IPS-18a (cell line): ENCODE measurements around the gene SBNO1.
"Not testable (repeated sequence)": the region's sequence is repeated elsewhere in the genome, so short reads cannot be mapped to it uniquely, and the experiment has no call there.

Experiments
- H3K27ac ChIP-seq: one replicate; pipeline ENCODE4 v1.5.1; 2013; ENCODE audit warnings: low read length
- H3K27me3 ChIP-seq: one replicate; pipeline ENCODE4 v1.6.1; 2013; ENCODE audit warnings: mild to moderate bottlenecking, low read length; ENCODE audit not compliant: control insufficient read depth, insufficient read depth
- H3K36me3 ChIP-seq: one replicate; pipeline ENCODE4 v1.6.1; 2013; ENCODE audit warnings: low read depth, low read length; ENCODE audit not compliant: control insufficient read depth
- H3K4me1 ChIP-seq: one replicate; pipeline ENCODE4 v1.6.1; 2013; ENCODE audit warnings: low read depth, low read length; ENCODE audit not compliant: control insufficient read depth
- H3K4me3 ChIP-seq: one replicate; pipeline ENCODE4 v1.5.1; 2013; ENCODE audit warnings: low read length
- H3K9ac ChIP-seq: one replicate; pipeline ENCODE4 v1.6.1; 2013; ENCODE audit warnings: mild to moderate bottlenecking, low read length, moderate library complexity
- H3K9me3 ChIP-seq: one replicate; pipeline ENCODE4 v1.6.1; 2013; ENCODE audit warnings: low read depth, low read length; ENCODE audit not compliant: control insufficient read depth

The SBNO1 gene

DNA sequence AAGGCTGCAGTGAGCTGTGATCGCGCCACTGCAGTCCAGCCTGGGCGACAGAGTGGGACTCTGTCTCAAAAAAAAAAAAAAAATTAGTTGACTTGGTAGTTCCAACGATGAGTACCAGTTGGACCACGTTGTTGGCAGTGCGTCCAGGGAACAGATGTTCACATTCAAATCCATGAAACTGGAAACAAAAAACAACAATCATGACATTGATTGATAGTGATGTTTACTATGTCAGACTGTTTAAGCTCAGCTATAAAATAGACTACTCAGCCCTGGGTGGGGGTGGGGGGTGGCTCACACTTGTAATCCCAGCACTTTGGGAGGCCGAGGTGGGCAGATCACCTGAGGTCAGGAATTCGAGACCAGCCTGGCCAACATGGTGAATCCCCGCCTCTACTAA lies 112.3 kb downstream of the SBNO1 start:
- H3K4me1 ChIP-seq, H3K27me3 ChIP-seq, H3K27ac ChIP-seq, H3K9me3 ChIP-seq, H3K9ac ChIP-seq, H3K4me3 ChIP-seq: not testable (repeated sequence)
- peaks cover 22% of the 10 kb centered on the region for H3K36me3 ChIP-seq

DNA sequence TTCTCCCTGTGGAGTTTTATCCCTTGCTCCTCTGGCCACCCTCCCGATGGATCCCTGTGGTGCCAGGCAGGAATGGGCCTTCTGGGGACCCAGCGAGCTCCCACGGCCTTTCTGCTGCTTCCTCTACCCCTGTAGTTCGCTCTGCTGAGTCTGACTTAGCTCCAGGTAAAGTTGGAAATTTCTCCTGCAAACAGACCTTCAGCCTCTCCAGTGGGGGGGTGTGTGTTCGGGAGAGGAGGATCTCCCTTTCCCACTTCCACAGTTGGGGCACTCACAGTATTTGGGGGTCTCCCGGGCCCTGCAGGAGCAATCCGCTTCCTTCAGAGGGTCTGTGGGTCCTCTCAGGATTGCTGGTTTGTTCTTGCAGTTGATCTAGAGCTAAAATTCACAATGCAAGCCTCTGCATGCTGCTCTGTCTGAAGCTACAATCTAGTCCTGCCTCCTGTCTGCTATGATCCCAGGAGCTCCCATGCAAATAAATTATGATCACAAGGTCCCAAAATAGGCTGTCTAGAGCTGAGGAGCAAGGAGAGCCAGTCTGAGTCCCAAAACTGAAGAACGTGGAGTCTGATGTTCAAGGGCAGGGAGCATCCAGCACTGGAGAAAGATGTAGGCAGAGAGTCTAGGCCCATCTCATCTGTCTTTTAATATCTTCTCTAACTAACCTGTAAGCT lies 113.1 kb downstream of the SBNO1 start:
- Histone ChIP-seq H3K9me3 (peaks cover 3% of the 10 kb centered on the region), H3K36me3 (peaks cover 16% of the 10 kb centered on the region), H3K4me3 (no peak overlapping the region), H3K27ac (no peak overlapping the region), H3K9ac (no peak overlapping the region), H3K4me1 (no peaks in the 10 kb centered on the region), H3K27me3 (no peaks in the 10 kb centered on the region)

DNA sequence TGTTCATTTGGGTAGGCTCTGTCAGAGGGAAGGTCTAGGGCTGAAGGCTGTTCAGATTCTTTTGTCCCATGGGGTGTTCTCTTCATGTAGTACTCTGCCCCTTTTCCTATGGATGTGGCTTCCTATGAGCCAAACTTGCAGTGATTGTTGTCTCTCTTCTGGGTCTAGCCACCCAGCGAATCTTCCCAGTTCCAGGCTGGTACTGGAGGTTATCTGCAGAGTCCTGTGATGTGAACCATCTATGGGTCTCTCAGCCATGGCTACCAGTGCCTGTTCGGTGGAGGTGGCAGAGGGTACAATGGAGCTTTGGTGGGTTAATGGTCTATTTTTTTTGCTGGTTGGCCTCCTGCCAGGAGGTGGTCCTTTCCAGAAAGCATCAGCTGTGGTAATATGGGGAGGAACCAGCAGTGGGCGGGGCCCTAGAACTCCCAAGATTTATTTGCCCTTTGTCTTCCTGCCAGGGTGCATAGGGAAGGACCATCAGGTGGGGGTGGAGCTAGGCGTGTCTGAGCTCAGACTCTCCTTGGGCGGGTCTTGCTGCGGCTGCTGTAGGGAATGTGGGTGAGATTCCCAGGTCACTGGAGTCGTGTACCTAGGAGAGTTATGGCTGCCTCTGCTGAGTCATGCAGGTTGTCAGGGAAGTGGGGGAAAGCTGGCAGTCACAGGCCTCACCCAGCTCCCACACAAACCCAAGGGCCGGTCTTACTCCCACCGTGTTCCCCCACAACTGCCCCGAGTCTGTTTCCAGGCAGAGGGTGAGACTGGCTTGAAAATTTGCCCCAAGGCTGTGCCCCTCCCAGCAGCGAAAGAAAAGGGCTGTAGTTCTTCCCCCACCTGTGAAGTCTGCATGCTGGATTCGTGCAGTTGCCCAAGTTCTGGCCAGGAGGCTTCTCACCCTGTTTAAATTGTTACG lies 113.9 kb downstream of the SBNO1 start:
- Histone ChIP-seq H3K4me1 (no peaks in the 10 kb centered on the region), H3K4me3 (no peak overlapping the region), H3K9me3 (peaks cover 3% of the 10 kb centered on the region), H3K9ac (no peak overlapping the region), H3K27ac (no peak overlapping the region), H3K36me3 (peaks cover 16% of the 10 kb centered on the region), H3K27me3 (no peaks in the 10 kb centered on the region)

DNA sequence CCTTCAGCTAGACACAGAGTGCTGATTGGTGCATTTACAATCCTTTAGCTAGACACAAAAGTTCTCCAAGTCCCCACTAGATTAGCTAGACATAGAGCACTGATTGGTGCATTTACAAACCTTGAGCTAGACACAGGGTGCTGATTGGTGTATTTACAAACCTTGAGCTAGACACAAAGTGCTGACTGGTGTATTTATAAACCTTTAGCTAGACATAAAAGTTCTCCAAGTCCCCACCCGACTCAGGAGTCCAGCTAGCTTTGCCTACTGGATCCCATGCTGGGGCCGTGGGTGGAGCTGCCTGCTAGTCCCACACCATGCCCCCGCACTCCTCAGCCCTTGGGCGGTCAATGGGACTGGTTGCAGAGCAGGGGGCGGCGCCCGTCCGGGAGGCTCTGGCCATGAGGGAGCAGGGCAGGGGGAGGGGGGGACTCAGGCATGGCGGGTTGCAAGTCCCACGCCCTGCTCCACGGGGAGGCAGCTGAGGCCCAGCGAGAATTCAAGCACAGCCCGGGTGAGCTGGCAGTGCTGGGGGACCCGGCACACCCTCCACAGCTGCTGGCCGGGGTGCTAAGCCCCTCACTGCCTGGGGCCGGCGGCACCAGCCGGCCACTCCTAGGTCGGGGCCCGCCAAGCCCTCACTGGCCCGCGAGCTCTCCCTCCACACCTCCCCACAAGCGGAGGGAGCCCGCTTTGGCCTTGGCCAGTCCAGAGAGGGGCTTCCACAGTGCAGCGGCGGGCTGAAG lies 115.5 kb downstream of the SBNO1 start:
- H3K27me3 ChIP-seq: not testable (repeated sequence)

DNA sequence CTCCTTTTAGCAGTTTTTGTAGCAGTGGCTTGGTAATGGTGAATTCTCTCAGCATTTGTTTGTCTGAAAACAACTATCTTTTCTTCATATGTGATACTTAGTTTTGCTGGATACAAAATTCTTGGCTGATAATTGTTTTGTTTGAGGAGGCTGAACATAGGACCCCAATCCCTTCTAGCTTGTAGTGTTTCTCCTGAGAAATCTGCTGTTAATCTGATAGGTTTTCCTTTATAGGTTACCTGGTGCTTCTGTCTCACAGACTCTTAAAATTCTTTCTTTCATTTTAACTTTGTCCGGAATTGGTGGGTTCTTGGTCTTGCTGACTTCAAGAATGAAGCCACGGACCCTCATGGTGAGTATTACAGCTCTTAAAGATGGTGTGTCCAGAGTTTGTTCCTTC lies 116.5 kb downstream of the SBNO1 start:
- not testable (repeated sequence) for H3K4me1 ChIP-seq, H3K27me3 ChIP-seq, H3K4me3 ChIP-seq, H3K9me3 ChIP-seq, H3K36me3 ChIP-seq, H3K9ac ChIP-seq, H3K27ac ChIP-seq

More for the DNA sequence above, 115.5 kb downstream of the SBNO1 start:
- not testable (repeated sequence) for H3K4me3 ChIP-seq, H3K27ac ChIP-seq, H3K36me3 ChIP-seq, H3K9me3 ChIP-seq, H3K9ac ChIP-seq, H3K4me1 ChIP-seq

DNA sequence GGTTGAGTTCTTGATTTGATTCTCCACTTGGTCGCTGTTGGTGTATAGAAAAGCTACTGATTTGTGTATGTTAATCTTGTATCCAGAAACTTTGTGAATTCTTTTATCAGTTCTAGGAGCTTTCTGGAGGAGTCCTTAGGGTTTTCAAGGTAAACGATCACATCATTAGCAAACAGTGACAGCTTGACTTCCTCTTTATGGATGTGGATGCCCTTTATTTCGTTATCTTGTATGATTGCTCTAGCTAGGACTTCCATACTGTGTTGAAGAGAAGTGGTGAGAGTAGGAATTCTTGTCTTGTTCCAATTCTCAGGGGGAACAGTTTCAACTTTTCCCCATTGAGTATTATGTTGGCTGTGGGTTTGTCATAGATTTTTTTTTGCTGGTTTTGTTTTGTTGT lies 119.0 kb downstream of the SBNO1 start:
- H3K4me3 ChIP-seq: no peak overlapping the region
- H3K9ac ChIP-seq: no peak overlapping the region
- no peaks in the 10 kb centered on the region for H3K4me1 ChIP-seq
- no peak overlapping the region for H3K27ac ChIP-seq
- peaks cover 3% of the 10 kb centered on the region for H3K9me3 ChIP-seq
- no peaks in the 10 kb centered on the region for H3K27me3 ChIP-seq
- H3K36me3 ChIP-seq: no peaks in the 10 kb centered on the region

DNA sequence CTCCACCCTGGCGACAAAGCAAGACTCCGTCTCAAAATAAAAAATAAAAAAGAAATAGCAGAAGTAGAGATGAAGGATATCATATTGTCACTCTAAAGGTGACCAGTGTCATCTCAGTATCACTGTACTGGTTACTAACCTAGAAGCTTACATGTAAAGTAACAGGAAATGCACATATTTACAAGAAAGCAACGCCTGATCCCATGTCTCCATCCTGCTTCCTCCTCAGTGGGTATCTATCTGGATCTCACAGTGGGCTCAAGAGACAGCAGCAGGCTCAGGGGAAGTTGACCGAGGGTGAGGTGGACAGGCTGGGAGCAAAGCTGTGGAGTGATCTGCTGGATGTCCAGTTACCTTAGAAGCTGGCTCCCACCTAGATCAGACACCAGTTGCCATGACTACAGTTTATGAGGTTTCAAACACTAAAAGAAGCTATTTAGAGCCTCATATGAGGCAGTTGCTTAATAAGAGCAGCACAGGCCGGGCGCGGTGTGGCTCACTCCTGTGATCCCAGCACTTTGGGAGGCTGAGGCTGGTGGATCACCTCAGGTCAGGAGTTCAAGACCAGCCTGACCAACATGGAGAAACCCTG lies 120.9 kb downstream of the SBNO1 start:
- no peak overlapping the region for H3K27ac ChIP-seq
- no peak overlapping the region for H3K9ac ChIP-seq
- no peaks in the 10 kb centered on the region for H3K27me3 ChIP-seq
- H3K36me3 ChIP-seq: no peaks in the 10 kb centered on the region
- no peak overlapping the region for H3K4me3 ChIP-seq
- H3K9me3 ChIP-seq: peaks cover 3% of the 10 kb centered on the region
- no peaks in the 10 kb centered on the region for H3K4me1 ChIP-seq

DNA sequence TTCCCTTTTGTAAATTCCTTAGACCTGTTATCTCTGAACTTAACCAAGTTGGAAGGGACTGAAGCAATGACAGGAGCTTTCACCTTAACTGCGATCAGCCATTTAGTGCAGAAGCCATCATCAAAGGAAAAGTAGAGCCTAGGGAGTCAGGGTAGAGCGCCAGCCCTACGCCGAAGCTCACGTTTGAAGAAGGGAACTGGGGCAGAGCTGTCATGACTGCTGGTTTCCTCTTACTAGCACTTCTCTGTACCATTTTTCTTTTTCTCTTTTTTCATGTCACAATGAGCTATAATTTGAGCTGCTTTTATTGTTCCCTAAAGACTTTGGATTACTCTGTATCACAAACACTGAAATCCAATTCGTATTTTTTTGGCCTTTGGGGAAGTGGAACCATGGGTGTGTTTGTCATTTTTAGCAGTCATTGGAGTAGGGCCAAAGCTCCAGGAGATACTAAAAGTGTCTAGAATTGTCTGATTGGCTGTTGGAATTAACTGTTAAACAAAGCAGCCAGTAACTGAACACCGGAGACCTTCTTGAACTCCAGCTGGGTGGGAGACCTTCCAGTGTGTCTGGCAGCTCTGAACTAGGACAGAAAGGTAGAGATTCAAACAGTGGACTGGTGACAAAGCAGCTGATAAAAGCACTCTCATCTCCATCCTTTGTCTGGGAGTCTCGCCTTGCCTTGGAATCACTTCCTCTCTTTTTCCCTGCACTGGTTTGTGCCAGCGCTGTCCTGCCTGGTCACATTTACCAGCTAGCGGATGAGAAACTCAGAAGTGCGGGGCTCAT lies 122.3 kb downstream of the SBNO1 start:
- Histone ChIP-seq H3K9me3 (no peaks in the 10 kb centered on the region), H3K4me3 (no peak overlapping the region), H3K27ac (no peak overlapping the region), H3K9ac (no peak overlapping the region), H3K36me3 (no peaks in the 10 kb centered on the region), H3K27me3 (no peaks in the 10 kb centered on the region), H3K4me1 (no peaks in the 10 kb centered on the region)
